ENCODE data around the gene CATSPERD. TPM values are rescaled to one million over a fixed set of nuclear protein-coding genes. Genes with fewer than 3 reads are reported as not detected.

CATSPERD gene
- total RNA-seq, 4 donors from 2014 or later, result not detected

GRCh38 chr19:5795382-5795919 lies 75.0 kb downstream of the CATSPERD start:
- in situ Hi-C loops (cut with MboI; ENCODE audit: low sequenced_read_pairs in 4 of 4), result no loop called here
- TF ChIP-seq POLR2A (IDR thresholded peaks at IDR 0.05) (no peak), CTCF (IDR thresholded peaks at IDR 0.05 in 4 of 5, conservative IDR thresholded peaks at IDR 0.05 in 1 of 5) (no peak)
- intact Hi-C loops (cut with DNase I; ENCODE audit: low total_unique reads), result no loop called here

GRCh38 chr19:5798244-5798643 lies 77.8 kb downstream of the CATSPERD start:
- DNase-seq (no peak), ATAC-seq (no peak)
- Histone ChIP-seq H3K36me3 (no peaks in the 10 kb centered on the region), H3K4me3 (no peak overlapping the region), H3K27ac (no peak overlapping the region), H3K27me3 (peaks cover 42 to 50% (median 45%) of the 10 kb centered on the region in 3 donors), H3K4me1 (no peaks in the 10 kb centered on the region), H3K9me3 (no peaks in the 10 kb centered on the region)
- no peak for TF ChIP-seq POLR2A (IDR thresholded peaks at IDR 0.05)
- TF ChIP-seq CTCF (IDR thresholded peaks at IDR 0.05 in 4 of 5, conservative IDR thresholded peaks at IDR 0.05 in 1 of 5), result no peak
- in situ Hi-C loops (cut with MboI; ENCODE audit: low sequenced_read_pairs in 4 of 4) (no loop called here), intact Hi-C loops (cut with DNase I; ENCODE audit: low total_unique reads) (no loop called here)

More at GRCh38 chr19:5795382-5795919, 75.0 kb downstream of the CATSPERD start:
- Histone ChIP-seq H3K36me3 (no peaks in the 10 kb centered on the region), H3K27ac (no peak overlapping the region), H3K27me3 (peaks cover 14 to 22% (median 17%) of the 10 kb centered on the region in 3 donors), H3K4me3 (no peak overlapping the region), H3K9me3 (no peaks in the 10 kb centered on the region), H3K4me1 (no peaks in the 10 kb centered on the region)
- ATAC-seq (no peak), DNase-seq (no peak)

GRCh38 chr19:5799247-5800241 lies 79.1 kb downstream of the CATSPERD start:
- Histone ChIP-seq H3K27ac (no peak overlapping the region), H3K4me1 (peaks cover 0 to 4% of the 10 kb centered on the region in 2 donors), H3K4me3 (no peak overlapping the region), H3K36me3 (no peaks in the 10 kb centered on the region), H3K27me3 (peaks cover 55 to 59% (median 58%) of the 10 kb centered on the region in 3 donors), H3K9me3 (no peaks in the 10 kb centered on the region)
- TF ChIP-seq CTCF (IDR thresholded peaks at IDR 0.05 in 4 of 5, conservative IDR thresholded peaks at IDR 0.05 in 1 of 5), result no peak
- TF ChIP-seq POLR2A (IDR thresholded peaks at IDR 0.05), result no peak
- DNase-seq, result no peak
- intact Hi-C loops (cut with DNase I; ENCODE audit: low total_unique reads) (no loop called here), in situ Hi-C loops (cut with MboI; ENCODE audit: low sequenced_read_pairs in 4 of 4) (no loop called here)
- no peak for ATAC-seq

- H3K4me3 ChIP-seq, result no peak overlapping the region
- DNase-seq (no peak), ATAC-seq (no peak)
- no peaks in the 10 kb centered on the region for H3K36me3 ChIP-seq
- H3K4me1 ChIP-seq, result peaks cover 0 to 4% of the 10 kb centered on the region in 2 donors
- in situ Hi-C loops (cut with MboI; ENCODE audit: low sequenced_read_pairs in 4 of 4), result no loop called here
- H3K27me3 ChIP-seq, result peaks cover 61 to 64% (median 63%) of the 10 kb centered on the region in 3 donors
- intact Hi-C loops (cut with DNase I; ENCODE audit: low total_unique reads), result no loop called here
- no peak overlapping the region for H3K27ac ChIP-seq
- H3K9me3 ChIP-seq, result no peaks in the 10 kb centered on the region
- TF ChIP-seq CTCF (IDR thresholded peaks at IDR 0.05 in 4 of 5, conservative IDR thresholded peaks at IDR 0.05 in 1 of 5), result no peak
- no peak for TF ChIP-seq POLR2A (IDR thresholded peaks at IDR 0.05)
Observed at GRCh38 chr19:5800361-5801270, 80.2 kb downstream of the CATSPERD start.
